Left ventricle myocardium inferior (tissue), 1 donor: ENCODE results near the gene UBE2L3. TPM values are rescaled to one million over a fixed set of nuclear protein-coding genes. Genes with fewer than 3 reads are reported as not detected.

Source experiments
- DNase-seq: peaks from one replicate; pipeline ENCODE4 v3.0.0-alpha.2; 2020
- H3K27ac ChIP-seq: fragments of 200-600 bp; replicated peaks from 2 replicates; pipeline ENCODE4 v1.8.0; 2021
- H3K27me3 ChIP-seq: fragments of 200-600 bp; 2 replicates; pipeline ENCODE4 v1.8.0; 2021; ENCODE audit warnings: low read depth
- H3K36me3 ChIP-seq: fragments of 200-600 bp; 2 replicates; pipeline ENCODE4 v1.8.0; 2021
- H3K4me1 ChIP-seq: fragments of 200-600 bp; 2 replicates; pipeline ENCODE4 v1.8.0; 2021
- H3K4me3 ChIP-seq: fragments of 200-600 bp; 2 replicates; pipeline ENCODE4 v1.8.0; 2021; ENCODE audit warnings: mild to moderate bottlenecking, moderate library complexity
- H3K9me3 ChIP-seq: fragments of 200-600 bp; replicated peaks from 2 replicates; pipeline ENCODE4 v1.8.0; 2021
- intact Hi-C: fragments of 100-400 bp; cut with micrococcal nuclease; formaldehyde crosslinking; loops from one replicate; pipeline ENCODE4 v1.11.0; 2022
- total RNA-seq: library from RNA; stranded (reverse); fragmentation: NEBNext Ultra II Directional; extraction: Animal tissue kit (Norgen Biotek cat#: 25700); gene quantifications from one replicate; pipeline ENCODE4 v1.2.1, GENCODE V29; 2021
- TF ChIP-seq, protein P1 (sequence below): fragments of 200-600 bp; IDR thresholded peaks from 2 replicates; pipeline ENCODE4 v1.8.0; 2021; ENCODE audit warnings: antibody characterized with exemption, mild to moderate bottlenecking, borderline replicate concordance
- donor health status: DM: no; HTN: yes; CAD: no; lungs with severe emphysema.

UBE2L3 gene
- total RNA-seq, 1 donor from 2014 or later: 54.5 TPM

- H3K36me3 ChIP-seq: no peaks in the 10 kb centered on the region
- no peaks in the 10 kb centered on the region for H3K27me3 ChIP-seq
- no peak overlapping the region for H3K4me3 ChIP-seq
- H3K9me3 ChIP-seq: no peaks in the 10 kb centered on the region
- H3K27ac ChIP-seq: no peak overlapping the region
- TF ChIP-seq, protein P1, sequence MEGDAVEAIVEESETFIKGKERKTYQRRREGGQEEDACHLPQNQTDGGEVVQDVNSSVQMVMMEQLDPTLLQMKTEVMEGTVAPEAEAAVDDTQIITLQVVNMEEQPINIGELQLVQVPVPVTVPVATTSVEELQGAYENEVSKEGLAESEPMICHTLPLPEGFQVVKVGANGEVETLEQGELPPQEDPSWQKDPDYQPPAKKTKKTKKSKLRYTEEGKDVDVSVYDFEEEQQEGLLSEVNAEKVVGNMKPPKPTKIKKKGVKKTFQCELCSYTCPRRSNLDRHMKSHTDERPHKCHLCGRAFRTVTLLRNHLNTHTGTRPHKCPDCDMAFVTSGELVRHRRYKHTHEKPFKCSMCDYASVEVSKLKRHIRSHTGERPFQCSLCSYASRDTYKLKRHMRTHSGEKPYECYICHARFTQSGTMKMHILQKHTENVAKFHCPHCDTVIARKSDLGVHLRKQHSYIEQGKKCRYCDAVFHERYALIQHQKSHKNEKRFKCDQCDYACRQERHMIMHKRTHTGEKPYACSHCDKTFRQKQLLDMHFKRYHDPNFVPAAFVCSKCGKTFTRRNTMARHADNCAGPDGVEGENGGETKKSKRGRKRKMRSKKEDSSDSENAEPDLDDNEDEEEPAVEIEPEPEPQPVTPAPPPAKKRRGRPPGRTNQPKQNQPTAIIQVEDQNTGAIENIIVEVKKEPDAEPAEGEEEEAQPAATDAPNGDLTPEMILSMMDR: no peak
- peaks cover 72% of the 10 kb centered on the region for H3K4me1 ChIP-seq
- DNase-seq: no peak
- intact Hi-C loops: loop anchor here (10.0 kb wide), 1 partner anchor 51 kb away; no protein-coding TSS in a partner anchor
Measured at GRCh38 chr22:21626073-21626734, 58.7 kb downstream of the UBE2L3 start.

DNA sequence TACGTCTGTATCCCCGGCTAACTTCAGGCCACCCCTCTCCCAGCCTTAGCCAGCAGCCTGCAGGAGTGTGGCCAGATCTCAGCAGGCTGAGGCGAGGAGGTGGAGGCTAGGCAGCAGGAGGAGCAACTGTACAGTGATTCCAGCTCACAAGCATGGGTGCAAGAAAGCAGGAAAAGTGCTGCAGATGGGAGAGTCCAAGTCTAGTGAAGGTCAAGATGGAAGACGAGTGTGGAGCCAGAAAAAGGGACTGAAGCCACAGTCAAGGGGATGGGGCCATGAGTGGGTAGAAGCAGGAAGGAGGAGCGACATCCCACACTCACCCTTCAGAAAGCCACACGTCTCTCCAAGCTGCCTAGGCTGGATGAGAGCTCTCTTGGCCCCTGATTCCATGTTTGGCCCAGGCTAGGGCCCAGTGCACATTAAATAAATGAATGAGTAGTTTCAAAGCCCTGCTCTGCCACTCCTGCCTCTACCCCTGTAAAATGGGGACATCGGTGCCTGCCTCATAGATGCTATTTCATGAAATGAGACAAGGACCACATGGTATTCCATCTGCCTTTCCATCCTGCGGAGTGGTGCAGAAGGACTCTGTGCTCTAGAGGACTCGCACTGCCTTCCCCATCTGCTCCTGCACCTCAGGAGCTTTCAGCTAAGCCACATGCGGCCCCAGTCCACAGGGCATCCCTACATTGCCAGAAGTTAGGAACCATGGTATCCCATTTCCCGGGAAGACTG lies 59.4 kb downstream of the UBE2L3 start:
- Histone ChIP-seq H3K27me3 (no peaks in the 10 kb centered on the region), H3K9me3 (no peaks in the 10 kb centered on the region), H3K27ac (peak overlapping the region; percentile 0), H3K36me3 (no peaks in the 10 kb centered on the region), H3K4me1 (peaks cover 68% of the 10 kb centered on the region), H3K4me3 (no peak overlapping the region)
- intact Hi-C loops: loop anchor here (10.0 kb wide), 1 partner anchor 52 kb away; no protein-coding TSS in a partner anchor
- TF ChIP-seq, protein P1: no peak
- DNase-seq: no peak

- no peaks in the 10 kb centered on the region for H3K36me3 ChIP-seq
- intact Hi-C loops: loop anchor here (10.0 kb wide), 1 partner anchor 54 kb away; no protein-coding TSS in a partner anchor
- TF ChIP-seq, protein P1: no peak
- peaks cover 51% of the 10 kb centered on the region for H3K4me1 ChIP-seq
- no peaks in the 10 kb centered on the region for H3K27me3 ChIP-seq
- no peaks in the 10 kb centered on the region for H3K9me3 ChIP-seq
- DNase-seq: no peak
- peak overlapping the region; percentile 90 for H3K4me3 ChIP-seq
- H3K27ac ChIP-seq: peak overlapping the region; percentile 75
Measured at GRCh38 chr22:21628386-21629254, 61.1 kb downstream of the UBE2L3 start.

DNA sequence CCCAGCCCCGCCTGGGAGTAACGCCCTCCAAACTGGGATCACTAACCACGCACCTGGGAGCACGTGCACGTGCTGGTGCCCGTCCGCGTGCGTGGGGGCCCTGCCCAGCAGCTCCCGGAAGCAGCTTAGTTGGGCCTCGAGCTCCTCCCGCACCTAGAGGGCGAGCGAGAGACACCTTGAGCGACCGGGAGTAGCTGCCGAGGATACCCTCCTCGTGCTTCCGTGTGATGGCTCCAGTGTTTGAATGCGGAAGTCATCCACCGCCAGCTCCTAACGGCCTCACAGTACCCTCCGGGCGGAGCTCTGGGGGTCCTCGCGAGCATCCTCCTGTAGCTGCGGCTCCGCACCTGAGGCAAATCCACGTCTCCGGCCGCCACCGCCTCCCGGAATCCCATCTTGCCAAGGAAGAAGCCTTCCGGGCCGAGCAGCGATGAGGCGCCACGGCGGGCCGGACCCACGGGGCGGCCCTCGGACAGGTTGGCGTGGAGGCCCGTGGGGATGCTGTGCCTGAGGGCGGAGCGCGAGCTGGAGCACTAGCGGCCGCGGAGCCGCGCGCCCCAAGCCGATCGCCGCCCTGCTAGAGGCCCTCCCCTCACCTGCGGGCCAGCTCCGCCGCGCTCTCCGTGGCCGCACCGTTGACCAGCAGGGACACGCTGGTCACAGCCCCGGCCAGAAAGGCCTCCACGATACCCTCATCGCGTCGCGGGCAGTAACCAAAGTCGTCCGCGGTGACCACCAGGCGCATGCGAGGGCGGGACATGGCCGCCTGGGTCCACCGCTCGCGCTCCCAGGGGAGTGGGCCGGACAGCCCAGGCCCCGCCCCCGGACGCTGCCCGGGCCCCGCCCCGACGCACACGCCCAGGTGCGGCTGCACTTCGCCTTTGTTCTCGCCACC lies 62.0 kb downstream of the UBE2L3 start, which contains the start of gene YDJC:
Gene YDJC, minus strand, starts transcription at position 768 of the 895 bp plus-strand sequence. Its CDS starts 8 bp downstream, at position 760.
- no peaks in the 10 kb centered on the region for H3K9me3 ChIP-seq
- intact Hi-C loops: loop anchor here (10.0 kb wide), 1 partner anchor 55 kb away; no protein-coding TSS in a partner anchor
- no peaks in the 10 kb centered on the region for H3K27me3 ChIP-seq
- peak within 1 kb of the TSS; percentile 75 for H3K27ac ChIP-seq
- TF ChIP-seq, protein P1: peak; percentile 96
- DNase-seq: peak; percentile 93
- H3K36me3 ChIP-seq: no peaks in the 10 kb centered on the region
- H3K4me1 ChIP-seq: peaks cover 42% of the 10 kb centered on the region
- peak within 1 kb of the TSS; percentile 90 for H3K4me3 ChIP-seq
